ENCODE results near the gene HELZ.
A peak's percentile ranks its signal among the peaks of the same experiment; 100 is the strongest.
"Not testable (repeated sequence)": the region's sequence is repeated elsewhere in the genome, so short reads cannot be mapped to it uniquely, and the experiment has no call there.

HELZ gene
- 49.3 to 230 (median 95.5) reads per million in 17 experiments for total RNA-seq

DNA sequence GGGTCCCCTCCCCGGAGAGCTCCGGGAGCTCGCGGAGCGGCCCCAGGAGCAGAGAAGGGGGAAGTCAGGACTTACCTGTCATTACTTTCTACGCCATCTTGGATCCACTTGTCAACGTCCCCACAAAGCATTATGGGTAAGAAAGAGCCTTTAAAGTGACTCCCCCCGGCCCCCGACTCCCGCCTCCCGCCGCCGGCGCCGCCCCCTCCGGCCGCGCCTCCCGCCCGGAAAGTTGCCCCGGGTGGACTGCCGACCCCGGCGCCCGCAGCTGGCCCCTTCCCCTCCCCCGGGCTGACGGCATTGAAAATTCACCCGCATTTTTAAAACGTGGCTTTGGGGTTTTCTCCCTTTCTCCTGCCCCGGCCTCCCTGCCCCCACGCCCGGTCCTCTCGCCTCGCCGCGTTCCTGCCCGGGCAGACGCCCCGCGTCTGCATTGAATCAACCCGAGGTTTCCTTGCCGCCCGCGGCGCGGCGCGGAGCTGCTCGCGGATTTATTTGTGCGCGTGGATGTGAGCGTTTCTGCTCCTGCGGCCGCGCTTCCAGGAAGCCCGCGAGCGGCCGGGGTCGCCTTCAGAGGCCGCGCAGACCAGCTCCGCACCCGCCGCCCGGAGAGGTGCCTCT, at the start of gene HELZ:
HELZ (minus strand) TSS at position 124 of the 621 bp plus-strand sequence. CDS start 26,392 bp downstream, outside the sequence.
- peak; percentile 75 to 93 (median 88) for DNase-seq

GRCh38 chr17:67293251-67294203, 48.5 kb upstream of the HELZ start:
- DNase-seq = peak; percentile 74 to 90 (median 86)

GRCh38 chr17:67290711-67291291, 45.8 kb upstream of the HELZ start:
- DNase-seq = no peak

DNA sequence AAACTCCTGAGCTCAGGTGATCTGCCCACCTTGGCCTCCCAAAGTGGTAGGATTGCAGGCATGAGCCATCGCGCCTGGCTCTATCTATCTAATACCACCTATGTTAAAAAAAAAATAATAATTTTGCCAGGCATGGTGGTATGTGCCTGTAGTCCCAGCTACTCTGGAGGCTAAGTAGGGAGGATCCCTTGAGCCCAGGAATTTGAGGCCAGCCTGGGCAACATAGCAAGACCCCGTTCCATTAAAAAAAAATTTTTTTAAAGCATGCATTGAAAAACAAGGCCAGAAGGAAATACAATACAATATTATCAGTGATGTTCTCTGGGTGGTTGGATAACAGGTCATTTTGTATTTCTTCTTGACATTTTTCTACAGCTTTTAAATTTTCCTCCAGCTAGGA, 45.2 kb upstream of the HELZ start:
- DNase-seq = no peak

- peak; percentile 47 to 77 (median 72) for DNase-seq
Measured at GRCh38 chr17:67289181-67289876, 44.3 kb upstream of the HELZ start.

GRCh38 chr17:67286826-67287225, 41.8 kb upstream of the HELZ start:
- not testable (repeated sequence) for DNase-seq

DNA sequence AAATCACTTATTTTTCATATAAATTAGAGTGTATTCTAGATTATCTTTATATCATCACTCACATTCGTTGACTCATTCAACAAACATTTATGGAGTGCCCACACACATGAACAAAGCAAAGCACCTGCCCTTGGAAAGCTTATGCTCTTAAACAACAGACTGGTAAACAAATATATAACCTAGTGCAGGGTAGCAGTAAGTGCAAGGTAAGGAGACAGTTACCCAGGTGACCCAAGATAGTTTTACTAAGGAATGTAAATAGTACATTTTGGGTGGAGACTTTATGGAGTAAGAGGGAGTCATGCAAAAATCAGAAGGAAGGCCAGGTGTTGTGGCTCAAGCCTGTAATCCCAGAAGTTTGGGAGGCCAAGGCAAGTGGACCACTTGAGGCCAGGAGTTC, 40.4 kb upstream of the HELZ start:
- no peak for DNase-seq

GRCh38 chr17:67283731-67284516, 38.9 kb upstream of the HELZ start:
- no peak for DNase-seq

- DNase-seq = no peak
Measured at GRCh38 chr17:67281743-67282142, 36.7 kb upstream of the HELZ start.

GRCh38 chr17:67281053-67281452, 36.1 kb upstream of the HELZ start:
- DNase-seq = no peak

- DNase-seq = no peak
Measured at GRCh38 chr17:67280279-67280678, 35.3 kb upstream of the HELZ start.

DNA sequence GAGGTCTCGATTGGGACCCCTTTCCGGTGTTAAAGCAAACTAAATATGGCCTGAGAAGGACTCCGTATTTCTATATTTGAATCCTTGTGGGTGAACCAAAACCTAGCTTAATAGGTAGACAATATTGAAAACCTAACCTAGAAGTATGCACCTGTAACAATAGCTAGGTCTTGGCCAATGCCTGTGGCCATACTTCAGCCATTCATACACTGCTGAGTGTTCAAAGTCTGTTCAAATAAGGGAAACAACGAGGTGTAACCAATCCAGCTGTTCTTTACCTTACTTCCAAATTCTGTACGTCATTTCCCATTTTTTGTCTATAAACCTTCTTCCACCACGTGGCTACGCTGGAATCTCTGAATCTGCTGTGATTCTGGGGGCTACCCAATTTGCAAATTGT, 34.1 kb upstream of the HELZ start:
- no peak for DNase-seq

GRCh38 chr17:67278363-67278762, 33.4 kb upstream of the HELZ start:
- no peak for DNase-seq

GRCh38 chr17:67276075-67276474, 31.1 kb upstream of the HELZ start:
- no peak for DNase-seq

GRCh38 chr17:67274466-67274865, 29.5 kb upstream of the HELZ start:
- DNase-seq = no peak

DNA sequence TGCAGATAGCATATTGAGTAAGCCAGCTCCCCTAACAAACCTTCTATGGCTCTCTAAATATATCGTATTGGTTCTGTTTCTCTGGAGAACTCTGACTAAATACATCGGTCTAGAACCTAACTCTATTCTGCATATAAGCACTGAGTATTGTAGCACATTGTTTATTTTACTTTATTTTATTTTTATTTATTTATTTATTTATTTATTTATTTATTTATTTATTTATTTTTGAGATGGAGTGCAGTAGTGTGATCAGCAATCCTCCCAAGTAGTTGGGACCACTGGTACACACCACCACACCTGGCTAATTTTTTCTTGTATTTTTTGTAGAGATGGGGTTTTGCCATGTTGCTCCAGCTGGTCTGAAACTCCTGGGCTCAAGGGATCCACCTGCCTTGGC, 28.9 kb upstream of the HELZ start:
- no peak for DNase-seq

DNA sequence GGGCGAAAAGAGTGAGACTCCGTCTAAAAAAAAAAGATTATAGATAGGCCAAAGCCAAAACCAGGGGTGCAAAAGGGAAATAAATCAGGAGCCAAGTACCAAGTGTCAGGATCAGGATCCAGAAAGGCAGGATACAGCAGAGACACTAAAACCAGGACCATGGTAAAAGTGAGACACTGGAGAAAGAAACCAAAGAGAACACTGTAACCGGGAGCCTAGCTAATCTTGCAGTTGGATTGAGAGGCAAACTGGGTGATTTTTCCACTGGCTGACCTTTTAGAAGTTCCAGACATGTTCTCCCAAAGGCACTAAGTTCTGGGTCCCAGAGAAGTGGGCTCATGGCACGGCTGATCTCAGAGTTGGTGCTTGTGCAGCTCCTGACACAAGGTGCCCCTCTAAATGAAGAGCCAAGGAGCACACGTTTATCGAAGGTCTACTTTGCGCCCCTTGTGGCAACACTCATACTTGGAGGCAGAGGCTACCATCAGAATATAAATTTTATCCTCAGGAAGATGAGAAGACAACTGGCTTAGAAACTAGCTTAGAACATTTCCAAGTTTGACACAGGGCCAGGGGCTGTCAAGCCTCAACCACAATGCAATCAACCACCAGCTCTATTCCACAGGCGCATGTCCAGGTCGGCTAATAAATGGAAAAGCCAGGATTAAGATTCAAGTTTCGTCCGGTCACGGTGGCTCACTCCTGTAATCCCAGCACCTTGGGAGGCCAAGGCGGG, 27.5 kb upstream of the HELZ start:
- peak in 3 of 4 experiments; percentile 16 to 34 (median 33) for DNase-seq

GRCh38 chr17:67271187-67271586, 26.2 kb upstream of the HELZ start:
- not testable (repeated sequence) for DNase-seq

- DNase-seq = peak in 3 of 4 experiments; percentile 6 to 52 (median 12)
Measured at GRCh38 chr17:67270416-67270815, 25.4 kb upstream of the HELZ start.

DNA sequence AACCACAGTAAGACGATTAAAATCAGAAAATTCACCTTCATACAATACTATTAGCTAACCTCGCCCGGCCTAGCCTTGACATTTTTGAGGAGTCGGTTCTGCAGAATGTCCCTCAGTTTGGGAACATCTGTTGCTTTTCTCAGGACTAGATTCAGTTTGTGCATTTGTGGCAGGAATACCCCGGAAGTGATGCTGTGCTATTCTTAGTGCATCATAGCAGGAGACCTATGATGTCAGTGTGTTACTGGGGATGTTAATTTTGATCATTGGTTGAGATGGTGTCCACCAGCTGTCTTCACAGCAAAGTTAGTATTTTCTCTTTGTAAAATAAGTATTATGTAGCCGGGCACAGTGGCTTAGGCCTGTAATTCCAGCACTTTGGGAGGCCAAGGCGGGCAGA, 21.5 kb upstream of the HELZ start:
- DNase-seq = no peak

- peak in 2 of 4 experiments; percentile 31 to 36 for DNase-seq
Measured at GRCh38 chr17:67265436-67266019, 20.5 kb upstream of the HELZ start.

Data from suppressor macrophage (primary cell).